Tibial nerve (tissue), 4 donors: ENCODE data around the gene TRPV4. TPM values are rescaled to one million over a fixed set of nuclear protein-coding genes. Genes with fewer than 3 reads are reported as not detected.
A peak's percentile ranks its signal among the peaks of the same experiment; 100 is the strongest.

Source experiments
- DNase-seq, 2 donors: peaks; one replicate each; pipeline ENCODE4 v3.0.0-alpha.2; 2019; ENCODE audit warnings: low spot score in 2 of 2
- H3K27ac ChIP-seq, 4 donors: fragments of 200-600 bp; sonication (generic) in 3 of 4; one replicate each; pipeline ENCODE4 v1.5.1; 2017 to 2019; ENCODE audit warnings: mild to moderate bottlenecking in 1 of 4
- H3K27me3 ChIP-seq, 2 donors: fragments of 200-600 bp; sonication (generic) in 1 of 2; one replicate each; pipeline versions ENCODE4 v1.5.1 to v1.6.0; 2017 to 2019
- H3K36me3 ChIP-seq, 3 donors: fragments of 200-600 bp; sonication (generic); one replicate each; pipeline ENCODE4 v1.5.1; 2018 to 2019
- H3K4me1 ChIP-seq, 4 donors: fragments of 200-600 bp; sonication (generic) in 3 of 4; one replicate each; pipeline ENCODE4 v1.5.1; 2017 to 2019
- H3K4me3 ChIP-seq, 4 donors: fragments of 200-600 bp; sonication (generic) in 3 of 4; one replicate each; pipeline ENCODE4 v1.5.1; 2017 to 2019; ENCODE audit warnings: mild to moderate bottlenecking in 1 of 4, moderate library complexity in 1 of 4
- H3K9me3 ChIP-seq, 4 donors: fragments of 200-600 bp; sonication (generic) in 3 of 4; one replicate each; pipeline ENCODE4 v1.5.1; 2017 to 2019
- EP300 ChIP-seq, 2 donors: sonication (generic); formaldehyde crosslinking; IDR thresholded peaks; one replicate each; pipeline ENCODE4 v1.6.1; 2017; ENCODE audit warnings: antibody characterized with exemption in 2 of 2, mild to moderate bottlenecking in 1 of 2
- POLR2A ChIP-seq, 2 donors: fragments of 450-650 bp; IDR thresholded peaks; one replicate each; pipeline ENCODE4 v1.6.1; 2017; ENCODE audit warnings: antibody characterized with exemption in 2 of 2, mild to moderate bottlenecking in 2 of 2, moderate library complexity in 2 of 2
- WGBS, 2 donors: methylation state at CpG; one replicate each; pipeline ENCODE4 v1.1.5; 2018; 5-methylcytosine and 5-hydroxymethylcytosine counted together
- total RNA-seq, 4 donors: library from RNA; depleted of rRNA; stranded (reverse); fragments of >200 nt; gene quantifications; one replicate each; pipeline ENCODE4 v1.1.0, GENCODE V29; 2016
- TF ChIP-seq, protein P1 (sequence below), 5 experiments: fragments of 200-600 bp in 3 of 5; fragments of 450-650 bp in 2 of 5; sonication (generic) in 3 of 5; IDR thresholded peaks; one replicate each; pipeline ENCODE4 v1.5.1; 2016 to 2019; ENCODE audit warnings: antibody characterized with exemption in 5 of 5, mild to moderate bottlenecking in 3 of 5, moderate library complexity in 2 of 5

The TRPV4 gene
- total RNA-seq, 4 donors from 2014 or later: 0.42 to 3.0 (median 1.4) TPM

DNA sequence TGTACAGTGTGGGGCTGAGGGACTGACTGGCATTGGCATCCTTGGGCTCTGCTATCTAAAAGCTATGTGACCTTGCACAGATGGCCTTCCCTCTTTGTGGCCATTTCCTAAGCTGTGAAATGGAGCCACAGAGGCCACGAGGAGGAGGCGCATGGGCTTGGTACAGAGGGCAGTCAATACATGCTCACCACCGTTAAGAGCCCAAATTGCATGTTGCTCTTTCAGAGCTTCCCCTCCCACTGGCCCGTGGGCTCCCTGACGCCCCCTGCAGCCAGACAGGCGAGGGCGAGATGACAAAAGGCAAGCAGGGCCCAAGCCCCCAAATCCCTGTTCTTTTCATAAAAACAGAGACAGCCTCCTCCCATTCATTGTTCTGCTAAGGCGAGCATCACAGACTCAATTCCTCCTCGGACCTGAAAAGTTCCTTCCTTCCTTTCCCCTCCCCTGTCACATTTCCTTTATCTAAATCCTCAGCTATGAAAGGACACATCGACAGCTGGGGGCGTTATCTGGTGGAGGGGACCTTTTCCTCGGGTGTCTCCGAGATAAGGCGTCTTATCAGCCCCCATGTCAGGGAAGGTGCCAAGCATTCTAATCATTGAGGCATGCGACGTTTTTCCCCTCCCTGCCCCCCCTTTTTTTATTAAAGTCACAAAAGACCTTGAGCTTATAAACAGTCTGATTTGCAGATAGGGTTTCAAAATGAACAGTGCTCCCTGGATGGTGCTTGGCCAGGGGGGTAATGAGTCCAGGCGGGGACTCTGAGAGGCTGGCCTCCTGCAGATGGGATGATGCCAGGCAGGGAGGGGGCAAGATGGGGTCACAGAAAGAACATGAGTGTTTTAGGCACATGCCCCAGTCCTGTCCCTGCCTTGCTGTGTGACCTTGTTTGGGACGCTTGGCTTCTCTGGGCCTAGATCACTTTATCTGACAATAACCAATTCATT is 93.2 kb downstream of the TRPV4 start:
- Histone ChIP-seq H3K4me3 (no peak overlapping the region), H3K36me3 (peaks cover 0 to 3% (median 0%) of the 10 kb centered on the region in 3 donors), H3K4me1 (peaks cover 0 to 40% (median 0%) of the 10 kb centered on the region in 4 donors), H3K9me3 (no peaks in the 10 kb centered on the region), H3K27ac (no peak overlapping the region), H3K27me3 (peaks cover 0 to 8% of the 10 kb centered on the region in 2 donors)
- TF ChIP-seq, protein P1, sequence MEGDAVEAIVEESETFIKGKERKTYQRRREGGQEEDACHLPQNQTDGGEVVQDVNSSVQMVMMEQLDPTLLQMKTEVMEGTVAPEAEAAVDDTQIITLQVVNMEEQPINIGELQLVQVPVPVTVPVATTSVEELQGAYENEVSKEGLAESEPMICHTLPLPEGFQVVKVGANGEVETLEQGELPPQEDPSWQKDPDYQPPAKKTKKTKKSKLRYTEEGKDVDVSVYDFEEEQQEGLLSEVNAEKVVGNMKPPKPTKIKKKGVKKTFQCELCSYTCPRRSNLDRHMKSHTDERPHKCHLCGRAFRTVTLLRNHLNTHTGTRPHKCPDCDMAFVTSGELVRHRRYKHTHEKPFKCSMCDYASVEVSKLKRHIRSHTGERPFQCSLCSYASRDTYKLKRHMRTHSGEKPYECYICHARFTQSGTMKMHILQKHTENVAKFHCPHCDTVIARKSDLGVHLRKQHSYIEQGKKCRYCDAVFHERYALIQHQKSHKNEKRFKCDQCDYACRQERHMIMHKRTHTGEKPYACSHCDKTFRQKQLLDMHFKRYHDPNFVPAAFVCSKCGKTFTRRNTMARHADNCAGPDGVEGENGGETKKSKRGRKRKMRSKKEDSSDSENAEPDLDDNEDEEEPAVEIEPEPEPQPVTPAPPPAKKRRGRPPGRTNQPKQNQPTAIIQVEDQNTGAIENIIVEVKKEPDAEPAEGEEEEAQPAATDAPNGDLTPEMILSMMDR (IDR thresholded peaks at IDR 0.05): peak in 1 of 5 experiments; percentile 9
- no peak for TF ChIP-seq POLR2A (IDR thresholded peaks at IDR 0.05)
- DNase-seq: peak in 1 of 2 donors; percentile 5
- 35 to 44% methylated on average over 18 of the region's 18 CpGs for WGBS, 2 donors

GRCh38 chr12:109738878-109739665 is 94.1 kb downstream of the TRPV4 start:
- Histone ChIP-seq H3K27me3 (peaks cover 0 to 17% of the 10 kb centered on the region in 2 donors), H3K36me3 (peaks cover 0 to 2% (median 0%) of the 10 kb centered on the region in 3 donors), H3K4me3 (no peak overlapping the region), H3K27ac (no peak overlapping the region), H3K4me1 (peaks cover 0 to 38% (median 0%) of the 10 kb centered on the region in 4 donors), H3K9me3 (no peaks in the 10 kb centered on the region)
- TF ChIP-seq EP300 (IDR thresholded peaks at IDR 0.05): no peak
- TF ChIP-seq, protein P1 (IDR thresholded peaks at IDR 0.05): no peak
- TF ChIP-seq POLR2A (IDR thresholded peaks at IDR 0.05): no peak
- DNase-seq: peak in 1 of 2 donors; percentile 1
- 74 to 82% methylated on average over 5 to 6 of the region's 6 CpGs for WGBS, 2 donors

GRCh38 chr12:109738209-109738608 is 95.0 kb downstream of the TRPV4 start:
- H3K27ac ChIP-seq: no peak overlapping the region
- H3K27me3 ChIP-seq: peaks cover 0 to 17% of the 10 kb centered on the region in 2 donors
- no peak overlapping the region for H3K4me3 ChIP-seq
- no peak for TF ChIP-seq POLR2A (IDR thresholded peaks at IDR 0.05)
- TF ChIP-seq, protein P1 (IDR thresholded peaks at IDR 0.05): no peak
- no peak for TF ChIP-seq EP300 (IDR thresholded peaks at IDR 0.05)
- no peaks in the 10 kb centered on the region for H3K36me3 ChIP-seq
- no peaks in the 10 kb centered on the region for H3K9me3 ChIP-seq
- 48 to 60% methylated on average over 4 of the region's 4 CpGs for WGBS, 2 donors
- DNase-seq: peak in 1 of 2 donors; percentile 3
- peaks cover 0 to 36% (median 0%) of the 10 kb centered on the region in 4 donors for H3K4me1 ChIP-seq

GRCh38 chr12:109737631-109738030 is 95.6 kb downstream of the TRPV4 start:
- DNase-seq: no peak
- H3K4me3 ChIP-seq: no peak overlapping the region
- H3K27me3 ChIP-seq: peaks cover 0 to 17% of the 10 kb centered on the region in 2 donors
- WGBS, 2 donors: 59 to 64% methylated on average over 7 of the region's 7 CpGs
- H3K4me1 ChIP-seq: peaks cover 0 to 34% (median 0%) of the 10 kb centered on the region in 4 donors
- no peak overlapping the region for H3K27ac ChIP-seq
- TF ChIP-seq, protein P1 (IDR thresholded peaks at IDR 0.05): no peak
- TF ChIP-seq POLR2A (IDR thresholded peaks at IDR 0.05) (no peak), EP300 (IDR thresholded peaks at IDR 0.05) (no peak)
- H3K36me3 ChIP-seq: no peaks in the 10 kb centered on the region
- no peaks in the 10 kb centered on the region for H3K9me3 ChIP-seq
